ENCODE results near the gene ERN1. TPM values are rescaled to one million over a fixed set of nuclear protein-coding genes. Genes with fewer than 3 reads are reported as not detected.

The ERN1 gene
- polyA plus RNA-seq, 1 donor (not counting 4 experiments of a cell fraction or from before 2014, with no cell fraction given): 7.1 TPM

DNA sequence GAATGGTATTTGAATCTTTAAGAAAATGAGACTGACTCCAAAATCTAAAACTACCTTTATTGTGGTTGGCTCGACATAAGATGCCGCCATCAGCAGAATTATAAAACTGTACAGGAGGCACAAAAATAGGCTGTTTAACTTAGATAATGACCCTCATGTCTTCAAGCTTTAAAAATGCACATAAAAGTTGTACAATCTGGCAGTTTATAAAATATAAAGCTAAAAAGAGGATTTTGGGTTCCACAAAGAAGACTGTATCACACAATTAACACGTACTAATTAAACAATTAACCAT lies 90.9 kb downstream of the ERN1 start:
- no peak for FAIRE-seq
- no peak for DNase-seq (ENCODE audit: low read depth, low spot score)
- no peaks in the 10 kb centered on the region for H3K79me2 ChIP-seq (ENCODE audit: control insufficient read depth, insufficient read depth, low read length)
- H2AFZ ChIP-seq (ENCODE audit: control insufficient read depth, low read length): no peak overlapping the region
- no peaks in the 10 kb centered on the region for H4K20me1 ChIP-seq (ENCODE audit: control insufficient read depth, extremely low read depth, insufficient read depth, low read length)
- no peaks in the 10 kb centered on the region for H3K9me1 ChIP-seq (ENCODE audit: control insufficient read depth, extremely low read depth, insufficient read depth, low read length)
- dilution Hi-C loops (cut with MboI; ENCODE audit: extremely low pct_ligation_motif_present, low sequenced_read_pairs): no loop called here
- H3K9ac ChIP-seq (ENCODE audit: control insufficient read depth, extremely low read depth, insufficient read depth, low read length): no peak overlapping the region
- H3K4me1 ChIP-seq (ENCODE audit: control insufficient read depth, extremely low read depth, insufficient read depth, low read length): no peaks in the 10 kb centered on the region
- H3K4me3 ChIP-seq (ENCODE audit: control insufficient read depth in 2 of 3, extremely low read depth in 1 of 3, insufficient read depth in 2 of 3, low read depth in 1 of 3, low read length in 3 of 3): no peak overlapping the region
- no peak overlapping the region for H3K27ac ChIP-seq (ENCODE audit: control insufficient read depth, insufficient read depth, low read length)
- H3K9me3 ChIP-seq (ENCODE audit: control insufficient read depth, low read depth, low read length): no peaks in the 10 kb centered on the region
- H3K4me2 ChIP-seq (ENCODE audit: control insufficient read depth, extremely low read depth, insufficient read depth, low read depth, low read length): no peak overlapping the region
- peaks cover 0 to 23% of the 10 kb centered on the region in 2 experiments for H3K36me3 ChIP-seq (ENCODE audit: control insufficient read depth in 2 of 2, extremely low read depth in 1 of 2, insufficient read depth in 2 of 2, low read length in 2 of 2)
- H3K27me3 ChIP-seq (ENCODE audit: control insufficient read depth, extremely low read depth, insufficient read depth, low read length): no peaks in the 10 kb centered on the region
- TF ChIP-seq, protein P1, sequence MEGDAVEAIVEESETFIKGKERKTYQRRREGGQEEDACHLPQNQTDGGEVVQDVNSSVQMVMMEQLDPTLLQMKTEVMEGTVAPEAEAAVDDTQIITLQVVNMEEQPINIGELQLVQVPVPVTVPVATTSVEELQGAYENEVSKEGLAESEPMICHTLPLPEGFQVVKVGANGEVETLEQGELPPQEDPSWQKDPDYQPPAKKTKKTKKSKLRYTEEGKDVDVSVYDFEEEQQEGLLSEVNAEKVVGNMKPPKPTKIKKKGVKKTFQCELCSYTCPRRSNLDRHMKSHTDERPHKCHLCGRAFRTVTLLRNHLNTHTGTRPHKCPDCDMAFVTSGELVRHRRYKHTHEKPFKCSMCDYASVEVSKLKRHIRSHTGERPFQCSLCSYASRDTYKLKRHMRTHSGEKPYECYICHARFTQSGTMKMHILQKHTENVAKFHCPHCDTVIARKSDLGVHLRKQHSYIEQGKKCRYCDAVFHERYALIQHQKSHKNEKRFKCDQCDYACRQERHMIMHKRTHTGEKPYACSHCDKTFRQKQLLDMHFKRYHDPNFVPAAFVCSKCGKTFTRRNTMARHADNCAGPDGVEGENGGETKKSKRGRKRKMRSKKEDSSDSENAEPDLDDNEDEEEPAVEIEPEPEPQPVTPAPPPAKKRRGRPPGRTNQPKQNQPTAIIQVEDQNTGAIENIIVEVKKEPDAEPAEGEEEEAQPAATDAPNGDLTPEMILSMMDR (optimal IDR thresholded peaks at IDR 0.05 in 1 of 3, IDR thresholded peaks at IDR 0.05 in 1 of 3, conservative IDR thresholded peaks at IDR 0.05 in 1 of 3; ENCODE audit: extremely low read depth in 1 of 3, insufficient read depth in 2 of 3, low read length in 3 of 3): no peak
- no peak for TF ChIP-seq EZH2 (IDR thresholded peaks at IDR 0.05; ENCODE audit: low read length)

DNA sequence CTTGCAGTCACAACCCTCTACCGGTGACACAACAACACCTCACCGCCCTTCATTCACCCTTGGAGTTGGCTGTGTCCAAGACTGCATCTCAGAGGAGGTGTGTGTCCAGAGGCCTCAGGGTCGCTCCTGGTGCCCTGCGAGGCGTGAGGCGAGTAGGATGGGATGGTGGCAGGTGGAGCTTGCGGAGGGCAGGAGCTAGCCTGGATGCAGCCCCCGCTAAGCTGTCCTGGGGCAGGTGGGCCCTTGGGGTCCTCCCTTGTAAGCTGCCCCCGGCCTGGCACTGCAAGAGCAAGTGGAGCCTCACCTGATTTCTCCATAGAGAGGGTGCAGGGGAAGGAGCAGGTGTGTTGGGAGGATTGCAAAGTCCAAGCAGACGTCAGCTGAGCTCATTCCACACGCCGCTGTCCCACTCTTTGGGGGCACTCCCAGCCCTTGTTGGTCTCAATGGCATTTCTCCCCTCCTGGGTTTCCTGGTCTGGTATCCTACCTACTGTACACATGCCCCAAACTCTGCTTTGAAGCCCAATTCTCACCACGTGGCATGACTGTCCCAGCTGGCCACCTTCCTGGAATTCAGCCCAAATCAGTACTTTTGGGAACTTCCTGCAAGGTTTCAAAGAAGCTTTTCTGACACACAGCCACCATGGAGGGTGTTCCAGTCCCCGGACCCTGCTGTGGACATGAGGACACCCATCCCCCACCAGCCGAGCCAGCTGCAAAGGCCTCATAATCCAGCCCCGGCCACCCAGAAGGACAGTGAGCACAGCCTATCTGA lies 91.4 kb downstream of the ERN1 start:
- H3K79me2 ChIP-seq (ENCODE audit: control insufficient read depth, insufficient read depth, low read length): no peaks in the 10 kb centered on the region
- dilution Hi-C loops (cut with MboI; ENCODE audit: extremely low pct_ligation_motif_present, low sequenced_read_pairs): no loop called here
- no peak overlapping the region for H2AFZ ChIP-seq (ENCODE audit: control insufficient read depth, low read length)
- no peak overlapping the region for H3K4me2 ChIP-seq (ENCODE audit: control insufficient read depth, extremely low read depth, insufficient read depth, low read depth, low read length)
- no peaks in the 10 kb centered on the region for H3K9me1 ChIP-seq (ENCODE audit: control insufficient read depth, extremely low read depth, insufficient read depth, low read length)
- DNase-seq (ENCODE audit: low read depth, low spot score) (no peak), FAIRE-seq (no peak)
- H3K4me1 ChIP-seq (ENCODE audit: control insufficient read depth, extremely low read depth, insufficient read depth, low read length): no peaks in the 10 kb centered on the region
- H3K9me3 ChIP-seq (ENCODE audit: control insufficient read depth, low read depth, low read length): no peaks in the 10 kb centered on the region
- H3K27me3 ChIP-seq (ENCODE audit: control insufficient read depth, extremely low read depth, insufficient read depth, low read length): no peaks in the 10 kb centered on the region
- no peaks in the 10 kb centered on the region for H4K20me1 ChIP-seq (ENCODE audit: control insufficient read depth, extremely low read depth, insufficient read depth, low read length)
- H3K4me3 ChIP-seq (ENCODE audit: control insufficient read depth in 2 of 3, extremely low read depth in 1 of 3, insufficient read depth in 2 of 3, low read depth in 1 of 3, low read length in 3 of 3): no peak overlapping the region
- H3K27ac ChIP-seq (ENCODE audit: control insufficient read depth, insufficient read depth, low read length): no peak overlapping the region
- H3K9ac ChIP-seq (ENCODE audit: control insufficient read depth, extremely low read depth, insufficient read depth, low read length): no peak overlapping the region
- peaks cover 0 to 20% of the 10 kb centered on the region in 2 experiments for H3K36me3 ChIP-seq (ENCODE audit: control insufficient read depth in 2 of 2, extremely low read depth in 1 of 2, insufficient read depth in 2 of 2, low read length in 2 of 2)
- TF ChIP-seq, protein P1 (optimal IDR thresholded peaks at IDR 0.05 in 1 of 3, IDR thresholded peaks at IDR 0.05 in 1 of 3, conservative IDR thresholded peaks at IDR 0.05 in 1 of 3; ENCODE audit: extremely low read depth in 1 of 3, insufficient read depth in 2 of 3, low read length in 3 of 3): no peak
- TF ChIP-seq EZH2 (IDR thresholded peaks at IDR 0.05; ENCODE audit: low read length): no peak
